HL-60/S4 treated with retinoic acid at 250 ng/mL for 4 days and 3 days (cell line): ENCODE data around the gene LSM3.

Experiments
- in situ Hi-C: fragments of 300-500 bp; cut with MboI; formaldehyde crosslinking; loops from 2 replicates; pipeline ENCODE4 v1.7.0; 2022; ENCODE audit warnings: low sequenced_read_pairs

Gene LSM3

DNA sequence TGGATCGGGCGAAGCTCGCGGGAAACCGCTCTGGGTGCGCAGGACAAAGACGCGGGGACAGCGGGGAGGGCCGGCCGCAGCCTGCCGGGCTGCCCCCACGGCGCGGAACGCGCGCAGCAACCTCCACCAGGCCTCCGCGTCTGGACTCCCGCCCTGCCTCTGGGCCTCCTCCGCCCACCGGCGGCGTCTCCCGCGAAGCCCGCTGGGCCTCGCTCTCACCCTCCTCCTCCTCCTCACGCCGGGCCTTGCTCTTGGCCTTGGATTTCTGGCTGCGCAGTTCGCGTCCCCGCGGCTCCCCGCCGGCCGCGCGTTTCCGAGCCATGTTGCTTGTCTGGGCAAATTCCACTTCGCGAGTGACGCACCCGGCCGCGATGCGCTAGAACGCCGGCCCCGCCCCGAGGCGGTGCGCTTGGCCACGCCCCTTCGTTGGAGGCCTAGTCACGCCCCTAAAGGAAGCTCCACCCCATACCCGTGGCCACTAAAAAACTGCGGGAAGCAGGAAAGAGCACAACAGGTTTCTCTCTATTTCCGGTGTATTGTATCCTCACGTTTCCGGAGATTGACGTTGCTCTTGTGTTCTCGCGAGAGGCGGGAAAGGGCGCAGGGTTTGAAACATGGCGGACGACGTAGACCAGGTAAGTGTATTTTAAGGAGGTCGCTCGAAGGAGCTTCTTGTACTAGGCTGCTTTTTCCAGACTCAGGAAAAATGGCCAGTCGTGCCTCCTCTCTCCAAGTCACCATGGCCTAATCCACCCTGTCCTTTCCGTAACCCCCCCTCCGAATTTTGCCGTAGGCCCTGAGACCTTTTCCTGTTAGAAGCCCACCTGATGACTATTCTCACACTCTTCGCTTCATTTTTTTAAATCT is at the start of gene LSM3, which contains the start of gene XPC:
LSM3 (plus strand) TSS at position 571 of the 867 bp plus-strand sequence; CDS start at position 615, 44 bp downstream.
XPC (minus strand) TSS at position 355 of the 867 bp plus-strand sequence; CDS start at position 322, 33 bp downstream.
- in situ Hi-C loops = no loop called here

DNA sequence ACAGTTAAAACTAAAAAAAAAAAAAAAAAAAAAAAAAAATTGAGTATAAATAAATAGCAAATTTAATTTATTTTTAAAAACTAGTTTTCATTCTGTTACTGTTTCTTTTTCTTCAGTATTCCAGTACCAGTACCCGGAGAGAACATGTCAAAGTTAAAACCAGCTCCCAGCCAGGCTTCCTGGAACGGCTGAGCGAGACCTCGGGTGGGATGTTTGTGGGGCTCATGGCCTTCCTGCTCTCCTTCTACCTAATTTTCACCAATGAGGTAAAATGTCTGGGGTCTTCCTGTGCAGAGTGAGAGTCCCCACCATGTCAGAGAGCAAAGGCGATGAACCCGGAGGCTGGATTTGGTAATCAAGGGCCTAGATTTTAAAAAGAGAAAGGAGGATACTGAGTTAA is 49.3 kb upstream of the LSM3 start:
- in situ Hi-C loops = no loop called here

DNA sequence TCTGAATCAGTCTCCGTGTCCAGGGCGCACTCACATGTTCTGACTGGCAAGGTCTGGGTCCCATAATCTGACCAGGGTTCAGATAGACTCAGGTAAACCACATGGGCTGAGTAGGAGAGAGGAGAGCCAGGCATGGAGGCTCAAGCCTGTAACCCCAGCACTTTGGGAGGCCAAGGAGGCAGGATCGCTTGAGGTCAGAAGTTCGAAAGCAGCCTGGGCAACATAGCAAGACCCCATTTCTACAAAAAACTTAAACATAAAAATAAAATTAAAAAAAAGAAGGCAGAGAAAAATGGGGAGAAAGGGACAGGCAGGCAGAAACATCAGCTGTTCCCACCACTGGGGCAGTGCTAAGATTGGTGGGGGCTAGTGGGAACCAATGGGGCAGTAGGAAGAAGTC is 48.4 kb upstream of the LSM3 start:
- in situ Hi-C loops = no loop called here

DNA sequence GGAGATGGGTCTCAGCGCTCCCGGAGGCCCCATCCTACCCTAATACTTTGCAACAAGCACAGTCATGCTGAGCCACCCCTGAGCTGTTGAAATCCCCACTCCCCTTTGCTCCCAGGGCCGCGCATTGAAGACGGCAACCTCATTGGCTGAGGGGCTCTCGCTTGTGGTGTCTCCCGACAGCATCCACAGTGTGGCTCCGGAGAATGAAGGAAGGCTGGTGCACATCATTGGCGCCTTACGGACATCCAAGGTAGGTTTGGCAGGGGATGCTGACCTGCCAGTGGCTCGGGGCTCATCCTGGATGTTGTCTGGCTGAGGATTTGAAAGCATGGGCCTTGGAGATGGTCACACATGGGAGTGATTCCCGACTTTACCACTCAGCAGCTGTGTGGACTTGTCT is 47.9 kb upstream of the LSM3 start:
- in situ Hi-C loops = no loop called here

DNA sequence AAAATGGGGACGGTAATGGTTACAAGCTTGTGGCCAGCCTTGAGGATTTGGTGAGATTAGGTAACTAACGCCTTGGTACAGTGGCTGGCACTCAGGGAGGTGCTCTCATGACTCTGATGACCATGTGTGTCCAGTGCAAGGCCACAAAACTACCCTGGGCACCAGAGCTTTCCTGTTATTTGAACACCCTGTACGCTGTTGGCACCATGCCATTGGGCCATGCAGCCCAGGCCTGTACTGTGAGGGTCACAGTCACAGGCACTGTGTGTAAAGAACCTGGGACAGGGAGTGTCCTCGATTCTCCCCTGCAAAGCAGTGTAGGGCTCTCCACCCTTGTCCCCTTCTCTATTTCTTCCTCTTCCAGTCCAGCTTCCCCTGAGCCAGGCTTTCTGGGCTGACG is 47.5 kb upstream of the LSM3 start:
- in situ Hi-C loops = no loop called here

DNA sequence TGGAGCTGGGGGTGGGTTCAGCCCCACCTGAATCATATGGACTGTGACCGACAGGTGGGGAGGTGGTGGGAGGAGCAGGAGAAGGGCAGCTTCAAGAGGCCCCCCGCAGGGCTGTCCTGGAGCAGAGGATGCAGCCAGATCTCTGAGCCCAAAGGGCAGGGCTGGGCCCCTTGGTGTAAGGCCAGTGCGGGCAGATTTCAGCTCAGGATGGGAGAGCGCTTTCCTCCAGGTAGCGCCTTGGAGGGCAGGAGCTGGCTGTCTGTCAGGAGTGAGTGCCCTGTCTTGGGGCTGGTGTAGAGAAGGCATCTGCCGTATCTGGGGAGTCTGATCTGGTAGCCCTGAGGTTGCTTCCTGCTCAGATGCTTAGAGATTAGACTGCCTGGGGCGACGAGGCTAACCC is 46.5 kb upstream of the LSM3 start:
- in situ Hi-C loops = no loop called here

DNA sequence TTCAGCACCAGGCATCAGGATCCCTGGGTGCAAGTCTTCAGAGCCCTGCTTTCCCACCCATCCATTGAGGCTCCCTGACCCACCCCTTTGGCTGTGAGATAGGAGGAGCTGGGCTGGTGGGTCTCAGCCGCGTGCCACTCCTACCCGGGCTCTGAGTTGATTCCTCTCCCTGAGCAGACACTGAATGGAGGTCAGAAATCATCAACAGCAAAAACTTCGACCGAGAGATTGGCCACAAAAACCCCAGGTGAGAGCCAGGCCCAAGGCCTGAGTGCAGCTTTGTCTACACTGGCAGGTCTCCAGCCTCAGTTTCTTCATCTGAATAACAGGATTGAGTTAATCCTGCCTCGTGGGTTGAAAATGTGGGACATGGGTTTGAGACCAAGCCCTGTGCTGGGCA is 45.9 kb upstream of the LSM3 start:
- in situ Hi-C loops = no loop called here

DNA sequence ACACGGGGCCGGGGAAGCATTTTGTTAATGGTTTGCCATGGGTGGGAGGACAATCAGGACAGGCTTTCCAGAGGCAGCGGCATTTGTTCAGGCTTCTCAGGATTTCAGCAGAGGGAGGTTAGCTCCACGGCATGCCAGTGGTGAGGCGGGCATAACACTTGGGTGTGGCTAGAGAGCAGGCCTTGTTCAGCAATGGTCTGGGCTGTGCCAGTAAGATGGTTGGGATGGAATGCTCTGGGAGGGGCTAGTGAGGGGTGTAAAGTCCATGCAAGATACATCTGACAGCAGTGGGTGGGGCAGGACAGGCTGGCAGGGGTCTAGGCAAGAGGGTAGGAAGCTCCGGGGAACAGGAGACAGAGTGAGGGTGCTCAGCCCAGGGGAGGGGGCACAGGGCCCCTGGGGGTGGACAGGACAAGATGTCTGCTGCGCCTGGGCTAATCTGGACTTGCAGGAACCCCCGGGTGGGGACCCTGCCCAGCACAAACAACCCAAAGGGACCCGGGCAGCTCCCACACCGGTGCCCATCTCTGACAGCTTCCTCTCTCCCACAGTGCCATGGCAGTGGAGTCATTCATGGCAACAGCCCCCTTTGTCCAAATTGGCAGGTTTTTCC is 45.3 kb upstream of the LSM3 start:
- in situ Hi-C loops = no loop called here

DNA sequence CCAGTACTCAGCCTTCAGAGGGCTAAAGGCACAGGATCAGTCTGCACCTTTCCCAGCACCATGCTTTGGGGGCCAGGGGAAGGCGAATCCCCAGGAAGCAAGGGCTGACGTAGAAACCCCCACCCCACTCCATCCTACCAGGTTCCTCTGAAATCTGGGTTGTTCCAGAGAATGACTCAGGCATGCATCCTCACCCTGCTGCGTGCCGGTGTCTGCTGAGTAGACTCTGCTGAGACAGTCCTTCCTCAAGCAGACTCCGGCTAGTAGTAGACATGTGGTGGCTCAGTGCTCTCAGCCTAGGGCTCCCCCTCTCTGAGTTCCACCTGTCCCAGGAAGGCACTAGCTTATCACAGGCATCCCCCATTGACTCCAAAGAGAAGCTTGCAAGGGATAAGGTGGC is 44.7 kb upstream of the LSM3 start:
- in situ Hi-C loops = no loop called here

DNA sequence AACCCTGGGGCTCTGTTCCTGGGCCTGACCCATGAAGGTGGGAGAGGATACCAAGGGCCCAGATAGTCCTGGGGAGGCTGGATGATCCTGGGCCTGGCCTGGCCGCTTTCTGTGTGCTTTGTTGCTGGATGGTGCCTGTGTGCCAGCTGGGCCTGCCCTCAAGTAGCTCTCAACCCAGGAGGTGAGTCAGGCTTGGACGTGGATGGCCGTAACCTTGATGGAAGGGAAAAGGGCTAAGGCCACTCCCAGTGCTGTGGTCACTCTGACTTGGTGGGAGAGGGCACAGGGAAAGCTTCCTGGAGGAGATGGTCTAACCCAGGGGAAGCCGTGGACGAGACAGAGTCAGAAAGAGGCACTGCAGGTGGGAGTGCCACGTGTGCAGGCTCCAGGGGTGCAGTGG is 44.3 kb upstream of the LSM3 start:
- in situ Hi-C loops = no loop called here

DNA sequence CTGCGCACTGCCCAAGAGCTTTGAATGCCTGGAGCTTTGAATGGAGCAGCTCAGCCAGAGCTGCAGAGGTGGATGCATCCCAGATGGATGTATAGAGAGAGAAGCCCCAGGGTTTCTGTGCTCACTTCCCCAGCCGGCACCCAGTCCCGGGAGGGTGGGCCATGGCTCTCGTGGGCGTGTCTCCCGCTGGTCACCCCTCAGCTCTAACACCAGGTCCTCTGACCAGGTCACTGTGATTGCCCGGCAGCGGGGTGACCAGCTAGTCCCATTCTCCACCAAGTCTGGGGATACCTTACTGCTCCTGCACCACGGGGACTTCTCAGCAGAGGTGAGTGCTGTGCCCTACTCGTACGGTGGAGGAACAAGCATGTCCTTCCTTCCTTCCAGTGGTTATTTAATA is 43.0 kb upstream of the LSM3 start:
- in situ Hi-C loops = no loop called here

DNA sequence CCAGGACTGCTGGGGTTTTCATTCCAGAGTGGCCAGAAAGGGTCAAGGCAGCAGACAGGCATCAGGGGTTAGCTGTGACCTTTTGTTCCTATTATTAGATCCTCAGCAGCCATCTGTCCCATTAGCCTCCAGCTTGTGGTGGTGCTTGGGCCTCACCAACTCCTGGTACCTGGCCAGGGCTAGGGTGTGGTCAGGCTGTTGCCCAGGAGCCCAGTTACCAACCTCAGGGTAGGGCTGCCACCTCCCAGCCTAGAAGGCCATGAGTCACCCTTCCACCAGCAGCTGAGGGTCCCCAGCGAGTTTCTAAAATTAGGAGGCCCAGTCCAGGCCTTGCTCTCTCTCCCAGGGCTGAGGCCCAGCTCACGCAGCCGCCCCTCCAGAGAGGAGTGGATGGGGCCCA is 41.6 kb upstream of the LSM3 start:
- in situ Hi-C loops = no loop called here

DNA sequence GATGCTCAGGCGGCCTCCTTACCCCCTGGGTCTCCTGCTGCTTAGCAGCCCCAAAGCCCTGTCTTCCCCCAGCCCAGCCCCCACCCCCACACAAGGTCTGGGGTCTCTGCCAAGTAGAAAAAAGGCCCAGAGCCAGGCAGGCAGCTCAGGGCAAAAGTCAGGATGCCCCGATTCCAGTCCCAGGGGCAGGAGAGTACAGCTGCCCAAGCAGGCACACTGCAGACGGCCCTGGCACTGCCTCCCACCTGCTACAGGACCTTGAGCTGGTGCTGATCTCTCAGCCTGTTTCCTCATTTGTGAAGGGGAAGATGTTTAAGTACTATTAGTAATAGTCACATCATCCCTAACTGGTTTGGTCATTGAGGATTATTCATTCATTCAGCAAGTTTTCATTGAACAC is 41.2 kb upstream of the LSM3 start:
- in situ Hi-C loops = no loop called here

DNA sequence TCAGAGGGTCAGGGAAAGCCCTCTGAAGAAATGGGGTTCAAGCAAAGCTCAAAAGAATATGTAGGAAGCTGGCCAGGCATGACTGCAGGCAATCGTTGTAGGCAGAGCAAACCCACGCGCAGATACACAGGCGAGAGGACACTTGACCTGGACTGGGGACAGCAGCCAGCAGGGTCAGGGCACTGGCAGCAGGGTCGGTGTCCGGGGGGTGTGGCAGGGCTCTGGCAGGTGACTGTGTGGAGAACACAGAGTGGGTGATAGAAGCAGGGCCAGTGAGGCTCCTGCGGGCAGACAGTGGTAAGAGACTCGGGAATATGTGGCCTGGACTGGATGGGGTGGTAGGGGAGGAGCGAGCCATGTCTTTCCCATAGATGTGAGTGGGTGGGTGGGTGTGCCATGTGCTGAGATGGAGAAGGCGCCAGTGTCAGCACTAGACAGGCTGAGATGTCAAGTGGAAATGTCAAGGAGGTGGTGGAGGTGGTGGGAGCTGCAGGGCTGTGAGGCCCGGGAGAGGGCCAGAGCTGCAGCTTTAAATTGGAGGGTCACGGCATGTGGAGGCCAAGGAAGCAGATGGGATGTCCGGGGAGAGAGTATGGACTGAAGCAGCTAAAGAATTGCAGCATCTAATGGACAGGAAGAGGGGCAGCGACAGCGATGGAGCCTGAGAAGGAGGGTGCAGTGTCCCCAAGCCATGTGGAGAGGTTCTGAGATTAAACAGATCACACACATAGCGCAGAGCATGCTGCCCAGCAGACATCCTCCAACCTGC is 40.3 kb upstream of the LSM3 start:
- in situ Hi-C loops = no loop called here

DNA sequence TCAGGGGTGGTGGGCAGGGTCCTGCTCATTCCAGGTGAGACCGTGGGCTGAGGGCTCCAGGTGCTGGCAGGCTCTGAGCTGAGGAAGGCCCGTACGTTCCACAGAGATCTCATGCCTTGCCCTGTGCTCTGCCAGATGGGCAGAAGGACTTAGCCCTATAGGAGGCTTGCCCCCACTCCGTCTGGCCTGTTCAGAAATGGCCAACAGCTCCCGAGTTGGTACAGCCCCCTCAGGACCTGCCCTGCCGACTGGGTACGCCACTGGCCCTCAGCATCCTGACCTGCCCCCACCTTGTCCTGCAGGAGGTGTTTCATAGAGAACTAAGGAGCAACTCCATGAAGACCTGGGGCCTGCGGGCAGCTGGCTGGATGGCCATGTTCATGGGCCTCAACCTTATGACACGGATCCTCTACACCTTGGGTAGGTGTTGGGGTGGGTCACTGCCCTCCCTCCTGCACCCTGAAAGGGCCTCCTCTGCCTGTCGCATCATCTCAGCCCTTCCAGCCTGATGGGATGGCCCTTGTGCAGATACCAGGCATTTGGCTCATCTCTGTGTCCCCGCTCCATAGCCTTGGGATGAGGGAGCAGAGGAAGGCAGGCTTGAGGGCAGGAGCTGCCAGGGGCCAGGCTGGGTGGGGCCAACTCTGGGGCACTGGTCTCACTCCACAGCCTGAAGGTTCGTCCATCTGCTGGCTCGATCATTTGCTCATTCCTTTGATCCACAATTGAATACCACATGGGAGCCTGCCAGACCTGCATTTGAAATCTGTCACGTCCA is 39.5 kb upstream of the LSM3 start:
- in situ Hi-C loops = no loop called here

DNA sequence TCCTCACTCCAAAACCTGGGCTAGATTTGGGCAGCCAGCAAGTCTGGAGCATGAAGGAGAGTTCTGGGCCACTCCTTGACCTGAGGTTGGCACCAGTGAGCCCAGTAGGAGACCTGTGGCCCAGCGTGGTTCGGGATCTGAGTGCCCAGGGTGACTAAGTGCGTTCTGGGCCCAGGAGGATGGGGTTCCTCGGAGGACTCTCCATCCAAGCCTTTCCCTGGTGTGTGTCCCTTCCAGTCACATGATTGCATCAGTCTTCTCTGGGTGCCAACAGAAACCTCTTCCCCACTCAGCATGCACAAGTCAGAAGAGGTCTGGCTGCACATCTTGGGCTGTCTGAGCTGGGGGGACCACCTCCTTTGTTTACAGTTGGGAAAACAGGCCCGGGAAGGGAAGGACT is 38.8 kb upstream of the LSM3 start:
- in situ Hi-C loops = no loop called here

DNA sequence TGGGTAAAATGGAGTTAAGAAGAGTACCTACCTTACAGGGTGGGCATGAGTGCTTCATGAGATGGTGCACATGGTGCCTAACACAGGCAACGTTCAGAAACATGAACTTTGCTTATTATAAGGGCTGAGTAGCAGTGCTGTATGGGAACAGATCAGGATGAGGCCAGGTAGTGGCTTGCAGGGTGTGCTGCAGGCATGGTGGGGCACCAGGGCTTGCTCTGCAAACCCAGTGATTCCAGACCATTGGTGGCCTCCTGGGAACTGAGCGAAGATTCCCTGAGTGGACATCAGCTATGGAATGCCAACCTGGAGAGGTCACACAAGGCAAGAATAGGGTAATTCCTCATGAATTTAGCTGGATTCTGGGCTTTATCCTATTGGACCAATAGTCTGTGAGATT is 37.9 kb upstream of the LSM3 start:
- in situ Hi-C loops = no loop called here

DNA sequence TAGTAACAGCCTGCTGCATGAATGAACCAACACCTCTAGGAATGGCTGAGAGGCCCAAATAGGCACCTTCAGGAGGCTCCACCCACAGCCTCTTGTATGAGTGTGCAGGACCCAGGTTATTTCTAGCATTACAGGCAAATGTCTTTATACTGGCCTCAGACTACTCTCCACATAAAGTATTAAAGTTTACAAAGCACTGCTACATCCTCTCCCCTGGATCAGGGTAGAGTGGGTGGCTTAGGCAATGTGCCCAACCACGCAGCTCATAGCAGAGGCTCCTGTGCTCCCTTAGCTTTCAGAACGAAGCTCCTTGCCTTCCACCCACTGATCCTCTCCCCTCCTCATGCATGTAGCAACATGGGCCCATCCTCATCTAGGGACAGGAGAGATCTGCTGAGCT is 37.5 kb upstream of the LSM3 start:
- in situ Hi-C loops = no loop called here

DNA sequence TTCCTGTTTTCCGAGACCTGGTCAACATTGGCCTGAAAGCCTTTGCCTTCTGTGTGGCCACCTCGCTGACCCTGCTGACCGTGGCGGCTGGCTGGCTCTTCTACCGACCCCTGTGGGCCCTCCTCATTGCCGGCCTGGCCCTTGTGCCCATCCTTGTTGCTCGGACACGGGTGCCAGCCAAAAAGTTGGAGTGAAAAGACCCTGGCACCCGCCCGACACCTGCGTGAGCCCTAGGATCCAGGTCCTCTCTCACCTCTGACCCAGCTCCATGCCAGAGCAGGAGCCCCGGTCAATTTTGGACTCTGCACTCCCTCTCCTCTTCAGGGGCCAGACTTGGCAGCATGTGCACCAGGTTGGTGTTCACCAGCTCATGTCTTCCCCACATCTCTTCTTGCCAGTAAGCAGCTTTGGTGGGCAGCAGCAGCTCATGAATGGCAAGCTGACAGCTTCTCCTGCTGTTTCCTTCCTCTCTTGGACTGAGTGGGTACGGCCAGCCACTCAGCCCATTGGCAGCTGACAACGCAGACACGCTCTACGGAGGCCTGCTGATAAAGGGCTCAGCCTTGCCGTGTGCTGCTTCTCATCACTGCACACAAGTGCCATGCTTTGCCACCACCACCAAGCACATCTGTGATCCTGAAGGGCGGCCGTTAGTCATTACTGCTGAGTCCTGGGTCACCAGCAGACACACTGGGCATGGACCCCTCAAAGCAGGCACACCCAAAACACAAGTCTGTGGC is 36.8 kb upstream of the LSM3 start:
- in situ Hi-C loops = no loop called here

DNA sequence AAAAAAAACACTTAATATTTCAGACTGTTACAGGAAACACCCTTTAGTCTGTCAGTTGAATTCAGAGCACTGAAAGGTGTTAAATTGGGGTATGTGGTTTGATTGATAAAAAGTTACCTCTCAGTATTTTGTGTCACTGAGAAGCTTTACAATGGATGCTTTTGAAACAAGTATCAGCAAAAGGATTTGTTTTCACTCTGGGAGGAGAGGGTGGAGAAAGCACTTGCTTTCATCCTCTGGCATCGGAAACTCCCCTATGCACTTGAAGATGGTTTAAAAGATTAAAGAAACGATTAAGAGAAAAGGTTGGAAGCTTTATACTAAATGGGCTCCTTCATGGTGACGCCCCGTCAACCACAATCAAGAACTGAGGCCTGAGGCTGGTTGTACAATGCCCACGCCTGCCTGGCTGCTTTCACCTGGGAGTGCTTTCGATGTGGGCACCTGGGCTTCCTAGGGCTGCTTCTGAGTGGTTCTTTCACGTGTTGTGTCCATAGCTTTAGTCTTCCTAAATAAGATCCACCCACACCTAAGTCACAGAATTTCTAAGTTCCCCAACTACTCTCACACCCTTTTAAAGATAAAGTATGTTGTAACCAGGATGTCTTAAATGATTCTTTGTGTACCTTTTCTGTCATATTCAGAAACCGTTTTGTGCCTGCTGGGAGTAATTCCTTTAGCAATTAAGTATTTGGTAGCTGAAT is 35.9 kb upstream of the LSM3 start:
- in situ Hi-C loops = no loop called here
